ENCODE data around the gene FAM83C.

The FAM83C gene

GRCh38 chr20:35302421-35303335 lies 10.5 kb upstream of the FAM83C start:
- H3K4me1 ChIP-seq (ENCODE audit: control insufficient read depth in 2 of 2, insufficient read depth in 1 of 2, low read depth in 1 of 2, low read length in 2 of 2): peaks cover 1 to 4% of the 10 kb centered on the region in 2 donors
- H4K91ac ChIP-seq (ENCODE audit: low read depth, low read length, poor library complexity): no peak overlapping the region
- H2BK5ac ChIP-seq (ENCODE audit: low read length): no peak overlapping the region
- no peak overlapping the region for H3K14ac ChIP-seq (ENCODE audit: low read length)
- H3K23ac ChIP-seq (ENCODE audit: low read depth, low read length, poor library complexity): no peak overlapping the region
- no CpG with 5 or more reads among the region's 6 CpGs for WGBS, 2 donors (ENCODE audit: extremely low coverage in 2 of 2, insufficient read length in 2 of 2, insufficient replicate concordance in 1 of 2)
- H3K4me3 ChIP-seq (ENCODE audit: low read length in 2 of 2): no peak overlapping the region
- no peaks in the 10 kb centered on the region for H3K9me3 ChIP-seq (replicated peaks in 1 of 2; ENCODE audit: control insufficient read depth in 2 of 2, insufficient read depth in 1 of 2, low read depth in 1 of 2, low read length in 2 of 2)
- no peaks in the 10 kb centered on the region for H3K79me1 ChIP-seq (ENCODE audit: low read depth, low read length)
- no peak overlapping the region for H3K4ac ChIP-seq (ENCODE audit: low read length)
- H2BK15ac ChIP-seq (ENCODE audit: low read length): no peak overlapping the region
- DNase-seq (ENCODE audit: low spot score): no peak
- no peak overlapping the region for H3K27ac ChIP-seq (replicated peaks; ENCODE audit: low read length)
- H4K8ac ChIP-seq (ENCODE audit: low read depth, low read length): no peak overlapping the region
- H2AK5ac ChIP-seq (ENCODE audit: low read depth, low read length): no peak overlapping the region
- peaks cover 0 to 7% of the 10 kb centered on the region in 2 donors for H3K36me3 ChIP-seq (replicated peaks in 1 of 2; ENCODE audit: control insufficient read depth in 2 of 2, insufficient read depth in 2 of 2, low read length in 2 of 2)
- H2BK12ac ChIP-seq (ENCODE audit: low read length): no peak overlapping the region
- no peaks in the 10 kb centered on the region for H3K27me3 ChIP-seq (ENCODE audit: control insufficient read depth in 3 of 3, insufficient read depth in 3 of 3, low read depth in 1 of 3, low read length in 3 of 3)
- no peak overlapping the region for H3K9ac ChIP-seq (ENCODE audit: low read depth, low read length, poor library complexity)
- H3K4me2 ChIP-seq (ENCODE audit: insufficient read depth, low read length, poor library complexity, severe bottlenecking): no peak overlapping the region
- H3K18ac ChIP-seq (ENCODE audit: low read length): no peak overlapping the region
- no peak overlapping the region for H2BK120ac ChIP-seq (ENCODE audit: low read depth, low read length)
- no peak overlapping the region for H2AFZ ChIP-seq (ENCODE audit: low read length)

GRCh38 chr20:35301426-35301825 lies 9.2 kb upstream of the FAM83C start:
- no peak overlapping the region for H3K18ac ChIP-seq (ENCODE audit: low read length)
- H3K27me3 ChIP-seq (ENCODE audit: control insufficient read depth in 3 of 3, insufficient read depth in 3 of 3, low read depth in 1 of 3, low read length in 3 of 3): no peaks in the 10 kb centered on the region
- H3K9ac ChIP-seq (ENCODE audit: low read depth, low read length, poor library complexity): no peak overlapping the region
- no peak overlapping the region for H2BK120ac ChIP-seq (ENCODE audit: low read depth, low read length)
- peaks cover 0 to 7% of the 10 kb centered on the region in 2 donors for H3K36me3 ChIP-seq (replicated peaks in 1 of 2; ENCODE audit: control insufficient read depth in 2 of 2, insufficient read depth in 2 of 2, low read length in 2 of 2)
- H3K27ac ChIP-seq (replicated peaks; ENCODE audit: low read length): no peak overlapping the region
- H3K79me1 ChIP-seq (ENCODE audit: low read depth, low read length): no peaks in the 10 kb centered on the region
- no CpG with 5 or more reads among the region's 2 CpGs for WGBS, 2 donors (ENCODE audit: extremely low coverage in 2 of 2, insufficient read length in 2 of 2, insufficient replicate concordance in 1 of 2)
- no peak overlapping the region for H2AK5ac ChIP-seq (ENCODE audit: low read depth, low read length)
- no peak overlapping the region for H2AFZ ChIP-seq (ENCODE audit: low read length)
- H2BK5ac ChIP-seq (ENCODE audit: low read length): no peak overlapping the region
- no peak overlapping the region for H2BK12ac ChIP-seq (ENCODE audit: low read length)
- DNase-seq (ENCODE audit: low spot score): no peak
- no peak overlapping the region for H3K4me3 ChIP-seq (ENCODE audit: low read length in 2 of 2)
- no peak overlapping the region for H3K14ac ChIP-seq (ENCODE audit: low read length)
- H3K4me2 ChIP-seq (ENCODE audit: insufficient read depth, low read length, poor library complexity, severe bottlenecking): no peak overlapping the region
- no peak overlapping the region for H3K4ac ChIP-seq (ENCODE audit: low read length)
- no peak overlapping the region for H3K23ac ChIP-seq (ENCODE audit: low read depth, low read length, poor library complexity)
- H4K8ac ChIP-seq (ENCODE audit: low read depth, low read length): no peak overlapping the region
- H3K4me1 ChIP-seq (ENCODE audit: control insufficient read depth in 2 of 2, insufficient read depth in 1 of 2, low read depth in 1 of 2, low read length in 2 of 2): peaks cover 0 to 4% of the 10 kb centered on the region in 2 donors
- H2BK15ac ChIP-seq (ENCODE audit: low read length): no peak overlapping the region
- H3K9me3 ChIP-seq (replicated peaks in 1 of 2; ENCODE audit: control insufficient read depth in 2 of 2, insufficient read depth in 1 of 2, low read depth in 1 of 2, low read length in 2 of 2): no peaks in the 10 kb centered on the region
- no peak overlapping the region for H4K91ac ChIP-seq (ENCODE audit: low read depth, low read length, poor library complexity)

DNA sequence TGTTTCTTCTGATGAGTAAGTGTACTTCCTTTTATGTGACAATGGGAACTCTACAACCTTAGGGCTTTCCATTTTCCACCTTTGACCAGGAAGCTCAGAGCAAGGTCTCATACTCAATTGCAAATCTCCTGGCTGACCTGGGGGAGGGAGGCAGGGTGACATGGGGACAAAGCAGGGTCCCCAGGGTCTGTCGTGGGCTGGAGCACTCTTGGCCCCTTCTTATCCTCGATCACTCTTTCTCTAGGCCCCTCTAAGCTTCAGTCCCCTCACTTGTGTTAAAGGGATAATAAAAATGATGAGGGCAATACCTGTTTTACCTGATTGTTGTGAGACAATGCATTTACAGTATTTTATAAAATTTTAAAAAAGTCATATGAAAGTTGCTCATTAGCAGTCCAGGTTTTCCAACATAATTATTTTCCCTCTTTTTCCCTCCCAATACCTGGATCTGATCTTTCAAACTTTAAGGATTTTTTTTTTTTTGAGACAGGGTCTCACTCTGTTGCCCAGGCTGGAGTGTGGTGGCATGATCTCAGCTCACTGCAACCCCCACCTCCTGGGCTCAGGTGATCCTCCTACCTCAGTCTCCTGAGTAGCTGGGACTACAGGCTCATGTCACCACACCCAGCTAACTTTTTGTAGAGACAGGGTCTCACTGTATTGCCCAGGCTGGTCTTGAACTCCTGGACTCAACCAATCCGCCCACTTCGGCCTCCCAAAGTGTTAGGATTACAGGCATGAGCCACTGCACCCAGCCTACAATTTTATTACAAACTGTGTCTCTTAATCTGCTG lies 8.4 kb upstream of the FAM83C start:
- Histone ChIP-seq H3K4me3 (ENCODE audit: low read length in 2 of 2) (no peak overlapping the region), H3K4me2 (ENCODE audit: insufficient read depth, low read length, poor library complexity, severe bottlenecking) (no peak overlapping the region), H3K27ac (replicated peaks; ENCODE audit: low read length) (no peak overlapping the region), H3K9ac (ENCODE audit: low read depth, low read length, poor library complexity) (no peak overlapping the region), H3K27me3 (ENCODE audit: control insufficient read depth in 3 of 3, insufficient read depth in 3 of 3, low read depth in 1 of 3, low read length in 3 of 3) (peaks cover 0 to 2% (median 0%) of the 10 kb centered on the region in 3 experiments), H3K23ac (ENCODE audit: low read depth, low read length, poor library complexity) (no peak overlapping the region), H4K91ac (ENCODE audit: low read depth, low read length, poor library complexity) (no peak overlapping the region), H2BK5ac (ENCODE audit: low read length) (no peak overlapping the region), H2AK5ac (ENCODE audit: low read depth, low read length) (no peak overlapping the region), H2BK120ac (ENCODE audit: low read depth, low read length) (no peak overlapping the region), H3K18ac (ENCODE audit: low read length) (no peak overlapping the region), H3K9me3 (replicated peaks in 1 of 2; ENCODE audit: control insufficient read depth in 2 of 2, insufficient read depth in 1 of 2, low read depth in 1 of 2, low read length in 2 of 2) (no peaks in the 10 kb centered on the region), H2BK15ac (ENCODE audit: low read length) (no peak overlapping the region), H4K8ac (ENCODE audit: low read depth, low read length) (no peak overlapping the region), H2BK12ac (ENCODE audit: low read length) (no peak overlapping the region), H2AFZ (ENCODE audit: low read length) (no peak overlapping the region), H3K79me1 (ENCODE audit: low read depth, low read length) (no peaks in the 10 kb centered on the region), H3K36me3 (replicated peaks in 1 of 2; ENCODE audit: control insufficient read depth in 2 of 2, insufficient read depth in 2 of 2, low read length in 2 of 2) (peaks cover 0 to 3% of the 10 kb centered on the region in 2 donors), H3K4ac (ENCODE audit: low read length) (no peak overlapping the region), H3K4me1 (ENCODE audit: control insufficient read depth in 2 of 2, insufficient read depth in 1 of 2, low read depth in 1 of 2, low read length in 2 of 2) (peaks cover 0 to 1% of the 10 kb centered on the region in 2 donors), H3K14ac (ENCODE audit: low read length) (no peak overlapping the region)
- DNase-seq (ENCODE audit: low spot score): no peak
- no CpG with 5 or more reads among the region's 4 CpGs for WGBS, 2 donors (ENCODE audit: extremely low coverage in 2 of 2, insufficient read length in 2 of 2, insufficient replicate concordance in 1 of 2)

DNA sequence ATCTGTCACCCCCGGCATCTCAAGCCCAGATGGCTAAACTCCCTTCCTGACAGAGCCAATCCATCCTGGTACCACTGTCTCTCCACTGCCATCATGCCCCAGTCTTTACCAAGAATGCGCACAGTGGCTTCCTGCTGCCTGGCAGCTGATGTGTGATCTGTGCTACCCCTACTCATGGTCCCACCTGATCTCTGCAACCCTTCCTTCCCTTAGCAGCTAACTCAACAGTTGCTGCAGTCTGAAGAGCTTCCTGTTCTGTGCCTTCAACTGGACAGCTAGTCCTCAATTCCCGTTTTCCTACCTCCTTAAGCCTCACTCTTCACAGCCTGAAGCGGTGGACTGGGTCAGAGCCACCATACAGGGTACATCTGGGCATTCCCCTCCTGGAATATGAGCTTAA lies 7.6 kb upstream of the FAM83C start:
- peak overlapping the region in 1 of 2 donors; percentile 46 for H3K4me3 ChIP-seq (ENCODE audit: low read length in 2 of 2)
- H3K27me3 ChIP-seq (ENCODE audit: control insufficient read depth in 3 of 3, insufficient read depth in 3 of 3, low read depth in 1 of 3, low read length in 3 of 3): peaks cover 0 to 4% (median 0%) of the 10 kb centered on the region in 3 experiments
- WGBS, 2 donors (ENCODE audit: extremely low coverage in 2 of 2, insufficient read length in 2 of 2, insufficient replicate concordance in 1 of 2): no CpG with 5 or more reads among the region's 4 CpGs

More for the DNA sequence above, 7.6 kb upstream of the FAM83C start:
- no peak overlapping the region for H2AFZ ChIP-seq (ENCODE audit: low read length)
- no peak overlapping the region for H3K9ac ChIP-seq (ENCODE audit: low read depth, low read length, poor library complexity)
- H3K18ac ChIP-seq (ENCODE audit: low read length): no peak overlapping the region
- no peak overlapping the region for H2BK5ac ChIP-seq (ENCODE audit: low read length)
- H3K4ac ChIP-seq (ENCODE audit: low read length): no peak overlapping the region
- H3K9me3 ChIP-seq (replicated peaks in 1 of 2; ENCODE audit: control insufficient read depth in 2 of 2, insufficient read depth in 1 of 2, low read depth in 1 of 2, low read length in 2 of 2): no peaks in the 10 kb centered on the region
- H2BK15ac ChIP-seq (ENCODE audit: low read length): no peak overlapping the region
- no peaks in the 10 kb centered on the region for H3K4me1 ChIP-seq (ENCODE audit: control insufficient read depth in 2 of 2, insufficient read depth in 1 of 2, low read depth in 1 of 2, low read length in 2 of 2)
- no peak overlapping the region for H4K91ac ChIP-seq (ENCODE audit: low read depth, low read length, poor library complexity)
- no peak overlapping the region for H2BK12ac ChIP-seq (ENCODE audit: low read length)
- H4K8ac ChIP-seq (ENCODE audit: low read depth, low read length): no peak overlapping the region
- no peak overlapping the region for H3K14ac ChIP-seq (ENCODE audit: low read length)
- no peak overlapping the region for H2AK5ac ChIP-seq (ENCODE audit: low read depth, low read length)
- H2BK120ac ChIP-seq (ENCODE audit: low read depth, low read length): no peak overlapping the region
- no peak overlapping the region for H3K23ac ChIP-seq (ENCODE audit: low read depth, low read length, poor library complexity)
- no peak overlapping the region for H3K4me2 ChIP-seq (ENCODE audit: insufficient read depth, low read length, poor library complexity, severe bottlenecking)
- no peak overlapping the region for H3K27ac ChIP-seq (replicated peaks; ENCODE audit: low read length)
- H3K79me1 ChIP-seq (ENCODE audit: low read depth, low read length): no peaks in the 10 kb centered on the region
- H3K36me3 ChIP-seq (replicated peaks in 1 of 2; ENCODE audit: control insufficient read depth in 2 of 2, insufficient read depth in 2 of 2, low read length in 2 of 2): peaks cover 0 to 3% of the 10 kb centered on the region in 2 donors
- no peak for DNase-seq (ENCODE audit: low spot score)

Measured in neuronal stem cell (in vitro differentiated cells).